Measurements from ENCODE around the gene TMPRSS6. TPM values are rescaled to one million over a fixed set of nuclear protein-coding genes. Genes with fewer than 3 reads are reported as not detected.

TMPRSS6 gene
- total and polyA plus RNA-seq, 2 of the 13 experiments (the other 11 are each of a cell fraction or from before 2014, with no cell fraction given), result 4.2 to 4.8 TPM

GRCh38 chr22:37033605-37034430 is 75.7 kb downstream of the TMPRSS6 start (continued):
- TF ChIP-seq ATF7-NPFF (CRISPR knock-in tag; IDR thresholded peaks at IDR 0.05; ENCODE audit: low read depth) (no peak), DNMT3B (CRISPR knock-in tag; conservative IDR thresholded peaks at IDR 0.05) (no peak), SMAD1 (CRISPR knock-in tag; IDR thresholded peaks at IDR 0.05; ENCODE audit: borderline replicate concordance, low read depth) (no peak), ZNF224 (CRISPR knock-in tag; IDR thresholded peaks at IDR 0.05) (no peak), NCOA2 (CRISPR knock-in tag; IDR thresholded peaks at IDR 0.05) (peak; percentile 64), ZNF841 (CRISPR knock-in tag; IDR thresholded peaks at IDR 0.05; ENCODE audit: borderline replicate concordance) (no peak), NFIB (CRISPR knock-in tag; IDR thresholded peaks at IDR 0.05; ENCODE audit: borderline replicate concordance) (no peak), ZNF7 (CRISPR knock-in tag; IDR thresholded peaks at IDR 0.05) (no peak), GZF1 (CRISPR knock-in tag; IDR thresholded peaks at IDR 0.05) (no peak), LRRFIP1 (CRISPR knock-in tag; conservative IDR thresholded peaks at IDR 0.05) (no peak), MATR3 (CRISPR knock-in tag; IDR thresholded peaks at IDR 0.05) (no peak), ZSCAN22 (CRISPR knock-in tag; IDR thresholded peaks at IDR 0.05) (no peak), XBP1 (CRISPR knock-in tag; IDR thresholded peaks at IDR 0.05) (0 out of 2 replicates have a peak, but pooled peaks have one; percentile 42), CREM (IDR thresholded peaks at IDR 0.05) (peak; percentile 57; the same call in 1 of the 2 replicates), CREM (CRISPR knock-in tag; IDR thresholded peaks at IDR 0.05) (no peak), ZNF784 (CRISPR knock-in tag; IDR thresholded peaks at IDR 0.05; ENCODE audit: borderline replicate concordance) (no peak), HNRNPL (IDR thresholded peaks at IDR 0.05; ENCODE audit: low read depth, low read length) (peak; percentile 89; the same call in 1 of the 2 replicates), HOXA9 (CRISPR knock-in tag; IDR thresholded peaks at IDR 0.05; ENCODE audit: borderline replicate concordance) (no peak), FOXP1 (IDR thresholded peaks at IDR 0.05) (no peak), FOXP1 (CRISPR knock-in tag; IDR thresholded peaks at IDR 0.05) (peak; percentile 57; the same call in 1 of the 2 replicates), TAF1 (CRISPR knock-in tag; IDR thresholded peaks at IDR 0.05) (no peak; the same call in 1 of the 2 replicates), ZNF12 (CRISPR knock-in tag; IDR thresholded peaks at IDR 0.05) (no peak), NFE2L2 (IDR thresholded peaks at IDR 0.05; ENCODE audit: low read length) (no peak), MAFK (conservative IDR thresholded peaks at IDR 0.05 in 1 of 2, IDR thresholded peaks at IDR 0.05 in 1 of 2; ENCODE audit: low read length in 2 of 2) (no peak), ZBTB1 (CRISPR knock-in tag; IDR thresholded peaks at IDR 0.05; ENCODE audit: borderline replicate concordance) (no peak; the same call in 1 of the 2 replicates), ZNF451 (CRISPR knock-in tag; IDR thresholded peaks at IDR 0.05) (no peak)
- TF ChIP-seq, protein P1, sequence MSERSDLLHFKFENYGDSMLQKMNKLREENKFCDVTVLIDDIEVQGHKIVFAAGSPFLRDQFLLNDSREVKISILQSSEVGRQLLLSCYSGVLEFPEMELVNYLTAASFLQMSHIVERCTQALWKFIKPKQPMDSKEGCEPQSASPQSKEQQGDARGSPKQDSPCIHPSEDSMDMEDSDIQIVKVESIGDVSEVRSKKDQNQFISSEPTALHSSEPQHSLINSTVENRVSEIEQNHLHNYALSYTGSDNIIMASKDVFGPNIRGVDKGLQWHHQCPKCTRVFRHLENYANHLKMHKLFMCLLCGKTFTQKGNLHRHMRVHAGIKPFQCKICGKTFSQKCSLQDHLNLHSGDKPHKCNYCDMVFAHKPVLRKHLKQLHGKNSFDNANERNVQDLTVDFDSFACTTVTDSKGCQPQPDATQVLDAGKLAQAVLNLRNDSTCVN (CRISPR knock-in tag; IDR thresholded peaks at IDR 0.05; ENCODE audit: borderline replicate concordance), result peak; percentile 21; the same call in 1 of the 2 replicates
- TF ChIP-seq, protein P2, sequence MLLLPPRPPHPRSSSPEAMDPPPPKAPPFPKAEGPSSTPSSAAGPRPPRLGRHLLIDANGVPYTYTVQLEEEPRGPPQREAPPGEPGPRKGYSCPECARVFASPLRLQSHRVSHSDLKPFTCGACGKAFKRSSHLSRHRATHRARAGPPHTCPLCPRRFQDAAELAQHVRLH (CRISPR knock-in tag; IDR thresholded peaks at IDR 0.05; ENCODE audit: borderline replicate concordance, low read depth), result no peak
